GM21825 (cell line): ENCODE results near the gene AXIN1.

ENCODE experiments used
- ATAC-seq: cut with Tn5 transposase; IDR thresholded peaks from one replicate; pipeline ENCODE4 v1.9.1; 2021; ENCODE audit warnings: mild to moderate bottlenecking, moderate library complexity; ENCODE audit not compliant: unreplicated experiment

The AXIN1 gene

GRCh38 chr16:284204-285120 is 68.1 kb downstream of the AXIN1 start:
- no peak for ATAC-seq

- no peak for ATAC-seq
Measured at GRCh38 chr16:283033-283805, 69.3 kb downstream of the AXIN1 start, which contains the start of gene PDIA2. TSS of gene PDIA2 (plus strand) at chr16:283164. CDS start at chr16:283170, 6 bp downstream.

GRCh38 chr16:282491-282890 is 70.0 kb downstream of the AXIN1 start:
- ATAC-seq = no peak

- ATAC-seq = no peak
Measured at GRCh38 chr16:281660-282255, 70.8 kb downstream of the AXIN1 start.

- no peak for ATAC-seq
Measured at GRCh38 chr16:280991-281659, 71.4 kb downstream of the AXIN1 start.

GRCh38 chr16:280552-280951 is 72.0 kb downstream of the AXIN1 start, which contains the start of gene ARHGDIG:
TSS of gene ARHGDIG (plus strand) at chr16:280591. CDS start at chr16:280681, 90 bp downstream.
- ATAC-seq = no peak

- ATAC-seq = no peak
Measured at GRCh38 chr16:280005-280460, 72.5 kb downstream of the AXIN1 start.

GRCh38 chr16:279531-279930 is 73.0 kb downstream of the AXIN1 start:
- ATAC-seq = no peak

- no peak for ATAC-seq
Measured at GRCh38 chr16:278863-279366, 73.6 kb downstream of the AXIN1 start.

- ATAC-seq = no peak
Measured at GRCh38 chr16:276426-277077, 76.0 kb downstream of the AXIN1 start.

GRCh38 chr16:275786-276232 is 76.7 kb downstream of the AXIN1 start, which contains the start of gene RGS11:
TSS of gene RGS11 (minus strand) at chr16:275944. CDS start at chr16:275911, 33 bp downstream.
- ATAC-seq = no peak

- no peak for ATAC-seq
Measured at GRCh38 chr16:275041-275641, 77.4 kb downstream of the AXIN1 start.

- ATAC-seq = no peak
Measured at GRCh38 chr16:273547-274421, 78.7 kb downstream of the AXIN1 start.

- ATAC-seq = no peak
Measured at GRCh38 chr16:272633-273546, 79.6 kb downstream of the AXIN1 start.

- ATAC-seq = no peak
Measured at GRCh38 chr16:270381-271255, 81.9 kb downstream of the AXIN1 start.

- no peak for ATAC-seq
Measured at GRCh38 chr16:269061-269796, 83.3 kb downstream of the AXIN1 start.
